Subcutaneous abdominal adipose tissue (tissue), 5 donors: ENCODE results near the gene TLCD2.
"Not testable (repeated sequence)": the region's sequence is repeated elsewhere in the genome, so short reads cannot be mapped to it uniquely, and the experiment has no call there.

Experiments used
- H3K27ac ChIP-seq: one replicate; pipeline ENCODE4 v1.7.0; 2013; ENCODE audit warnings: low read depth, mild to moderate bottlenecking, inconsistent platforms, low read length, moderate library complexity
- H3K27me3 ChIP-seq, 5 donors: one replicate each; pipeline ENCODE4 v1.7.0; 2013; ENCODE audit warnings: low read length in 5 of 5, inconsistent platforms in 1 of 5; ENCODE audit not compliant: control insufficient read depth in 5 of 5, insufficient read depth in 4 of 5
- H3K36me3 ChIP-seq, 5 donors: one replicate each; pipeline ENCODE4 v1.7.0; 2013; ENCODE audit warnings: low read length in 5 of 5; ENCODE audit not compliant: control insufficient read depth in 5 of 5, insufficient read depth in 5 of 5
- H3K4me1 ChIP-seq, 5 donors: one replicate each; pipeline ENCODE4 v1.7.0; 2013; ENCODE audit warnings: low read length in 5 of 5, mild to moderate bottlenecking in 3 of 5, moderate library complexity in 1 of 5; ENCODE audit not compliant: control insufficient read depth in 5 of 5, insufficient read depth in 5 of 5
- H3K4me3 ChIP-seq, 5 donors: one replicate each; pipeline ENCODE4 v1.7.0; 2013; ENCODE audit warnings: low read length in 5 of 5, low read depth in 1 of 5
- H3K9ac ChIP-seq, 5 donors: one replicate each; pipeline ENCODE4 v1.7.0; 2013; ENCODE audit warnings: low read length in 5 of 5, mild to moderate bottlenecking in 4 of 5, moderate library complexity in 3 of 5
- H3K9me3 ChIP-seq, 5 donors: one replicate each; pipeline ENCODE4 v1.7.0; 2013; ENCODE audit warnings: low read length in 5 of 5; ENCODE audit not compliant: control insufficient read depth in 5 of 5
- donor health status: healthy.
- donor health status: healthy.
- donor health status: healthy.
- donor health status: healthy.
- donor health status: healthy.

Gene TLCD2

DNA sequence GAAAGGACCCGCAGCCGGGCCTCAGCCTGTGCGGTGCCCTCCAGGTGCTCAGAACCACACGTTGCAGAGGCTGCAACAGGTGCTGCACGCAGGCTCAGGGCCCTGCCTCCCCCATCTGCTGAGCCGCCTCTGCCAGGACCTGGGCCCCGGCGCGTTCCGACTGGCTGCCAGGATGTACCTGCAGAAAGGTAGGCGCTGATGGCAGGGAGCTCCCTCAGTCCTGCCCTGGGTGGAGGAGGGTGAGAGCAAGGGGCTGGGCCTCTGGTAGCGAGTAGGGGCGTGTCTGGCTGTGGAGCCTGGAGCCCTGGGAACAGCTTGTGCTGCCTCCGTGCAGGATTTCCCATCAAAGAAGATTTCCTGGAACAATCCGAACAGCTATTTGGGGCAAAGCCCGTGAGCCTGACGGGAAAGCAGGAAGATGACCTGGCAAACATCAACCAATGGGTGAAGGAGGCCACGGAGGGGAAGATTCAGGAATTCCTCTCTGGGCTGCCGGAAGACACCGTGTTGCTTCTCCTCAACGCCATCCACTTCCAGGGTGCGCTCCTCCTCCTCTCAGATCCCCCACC, 36.9 kb upstream of the TLCD2 start:
- Histone ChIP-seq H3K9me3 (no peaks in the 10 kb centered on the region), H3K36me3 (no peaks in the 10 kb centered on the region), H3K4me1 (peaks cover 5 to 16% (median 9%) of the 10 kb centered on the region in 5 donors), H3K9ac (peak overlapping the region in 2 of 5 donors; percentile 23 to 41), H3K4me3 (no peak overlapping the region), H3K27ac (no peak overlapping the region), H3K27me3 (no peaks in the 10 kb centered on the region)

DNA sequence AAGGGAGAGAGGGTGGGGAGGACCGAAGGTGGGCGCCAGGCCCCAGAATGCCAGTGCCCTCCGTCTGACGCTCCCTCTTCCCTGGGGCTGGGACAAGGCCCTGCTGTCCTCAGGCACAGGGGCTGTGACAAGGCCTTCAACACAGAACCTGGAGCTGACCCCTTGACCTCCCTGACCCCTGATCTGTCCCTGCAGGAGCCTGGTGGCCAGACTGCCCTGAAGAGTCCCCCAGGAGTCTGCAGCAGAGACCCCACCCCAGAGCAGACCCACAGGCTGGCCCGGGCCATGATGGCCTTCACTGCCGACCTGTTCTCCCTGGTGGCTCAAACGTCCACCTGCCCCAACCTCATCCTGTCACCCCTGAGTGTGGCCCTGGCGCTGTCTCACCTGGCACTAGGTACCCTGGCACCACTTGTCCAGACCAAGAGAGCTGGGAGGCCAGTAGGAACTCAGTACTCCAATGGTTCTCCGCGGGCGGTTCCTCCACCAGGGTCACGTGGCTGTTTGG, 35.4 kb upstream of the TLCD2 start:
- Histone ChIP-seq H3K9ac (no peak overlapping the region), H3K36me3 (no peaks in the 10 kb centered on the region), H3K9me3 (no peaks in the 10 kb centered on the region), H3K27me3 (no peaks in the 10 kb centered on the region), H3K27ac (no peak overlapping the region), H3K4me3 (no peak overlapping the region), H3K4me1 (peaks cover 5 to 13% (median 8%) of the 10 kb centered on the region in 5 donors)

DNA sequence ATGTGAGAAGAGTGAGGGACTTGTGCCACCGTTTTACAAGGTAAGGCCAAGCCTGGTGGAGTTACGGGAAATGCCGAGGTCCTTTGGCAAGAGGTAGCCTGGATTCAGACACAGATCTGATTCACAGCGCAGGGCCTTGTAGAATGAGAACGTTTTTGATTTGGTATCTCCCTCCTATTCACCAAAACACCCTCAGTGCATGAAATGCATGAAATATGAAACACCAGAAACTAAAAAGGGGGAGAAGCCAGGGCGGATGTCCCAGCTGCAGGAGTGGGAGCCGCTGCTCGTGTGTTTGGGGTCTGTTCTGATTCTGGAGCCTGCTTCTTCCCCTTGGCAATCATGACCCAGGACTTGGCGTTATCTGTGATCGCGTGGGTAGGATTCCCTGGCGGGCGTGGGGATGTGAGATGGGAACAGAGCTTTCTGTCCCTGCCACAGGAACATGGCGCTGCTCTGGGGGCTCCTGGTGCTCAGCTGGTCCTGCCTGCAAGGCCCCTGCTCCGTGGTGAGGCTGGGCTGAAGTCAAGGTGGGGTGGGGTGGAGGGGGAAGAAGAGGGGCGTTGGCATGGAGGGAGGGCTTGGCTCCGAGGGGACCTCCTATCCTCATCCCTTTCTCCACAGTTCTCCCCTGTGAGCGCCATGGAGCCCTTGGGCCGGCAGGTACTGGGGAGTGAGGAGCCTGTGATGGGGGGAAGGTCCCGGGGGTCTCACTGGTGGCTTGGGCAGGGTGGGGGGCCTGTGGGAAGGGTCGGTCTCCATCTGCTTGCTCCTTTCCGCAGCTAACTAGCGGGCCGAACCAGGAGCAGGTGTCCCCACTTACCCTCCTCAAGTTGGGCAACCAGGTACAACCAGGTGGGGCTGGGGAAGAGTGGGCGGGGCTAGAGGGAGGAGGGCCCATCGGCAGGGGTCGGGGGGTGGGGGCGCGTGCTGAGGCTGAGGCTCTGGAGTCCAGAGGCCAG, 34.7 kb upstream of the TLCD2 start:
- no peak overlapping the region for H3K4me3 ChIP-seq
- H3K9ac ChIP-seq = no peak overlapping the region
- no peaks in the 10 kb centered on the region for H3K36me3 ChIP-seq
- H3K9me3 ChIP-seq = no peaks in the 10 kb centered on the region
- no peaks in the 10 kb centered on the region for H3K27me3 ChIP-seq
- no peak overlapping the region for H3K27ac ChIP-seq
- H3K4me1 ChIP-seq = peaks cover 5 to 10% (median 8%) of the 10 kb centered on the region in 5 donors

DNA sequence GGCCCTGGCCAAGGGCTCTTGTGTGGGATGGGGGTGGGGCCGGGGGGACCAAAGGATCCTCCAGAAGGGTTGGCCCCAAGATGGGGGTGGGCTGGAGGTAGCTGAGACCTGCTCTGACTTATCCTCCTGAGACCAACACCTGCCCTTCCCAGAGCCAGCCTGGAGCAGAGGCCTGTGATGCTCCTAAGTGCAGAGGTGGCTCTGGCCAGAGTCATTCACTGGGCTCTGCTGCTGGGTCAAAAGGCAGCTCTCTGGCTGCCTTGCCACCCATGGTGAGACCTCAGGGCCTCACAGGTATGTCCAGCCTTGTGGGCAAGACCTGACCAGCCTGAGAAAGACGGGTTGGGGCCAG, 32.9 kb upstream of the TLCD2 start:
- no peaks in the 10 kb centered on the region for H3K27me3 ChIP-seq
- no peak overlapping the region for H3K9ac ChIP-seq
- H3K4me1 ChIP-seq = peaks cover 5 to 11% (median 8%) of the 10 kb centered on the region in 5 donors
- no peaks in the 10 kb centered on the region for H3K9me3 ChIP-seq
- H3K27ac ChIP-seq = no peak overlapping the region
- H3K36me3 ChIP-seq = peaks cover 0 to 7% (median 2%) of the 10 kb centered on the region in 5 donors
- H3K4me3 ChIP-seq = no peak overlapping the region

DNA sequence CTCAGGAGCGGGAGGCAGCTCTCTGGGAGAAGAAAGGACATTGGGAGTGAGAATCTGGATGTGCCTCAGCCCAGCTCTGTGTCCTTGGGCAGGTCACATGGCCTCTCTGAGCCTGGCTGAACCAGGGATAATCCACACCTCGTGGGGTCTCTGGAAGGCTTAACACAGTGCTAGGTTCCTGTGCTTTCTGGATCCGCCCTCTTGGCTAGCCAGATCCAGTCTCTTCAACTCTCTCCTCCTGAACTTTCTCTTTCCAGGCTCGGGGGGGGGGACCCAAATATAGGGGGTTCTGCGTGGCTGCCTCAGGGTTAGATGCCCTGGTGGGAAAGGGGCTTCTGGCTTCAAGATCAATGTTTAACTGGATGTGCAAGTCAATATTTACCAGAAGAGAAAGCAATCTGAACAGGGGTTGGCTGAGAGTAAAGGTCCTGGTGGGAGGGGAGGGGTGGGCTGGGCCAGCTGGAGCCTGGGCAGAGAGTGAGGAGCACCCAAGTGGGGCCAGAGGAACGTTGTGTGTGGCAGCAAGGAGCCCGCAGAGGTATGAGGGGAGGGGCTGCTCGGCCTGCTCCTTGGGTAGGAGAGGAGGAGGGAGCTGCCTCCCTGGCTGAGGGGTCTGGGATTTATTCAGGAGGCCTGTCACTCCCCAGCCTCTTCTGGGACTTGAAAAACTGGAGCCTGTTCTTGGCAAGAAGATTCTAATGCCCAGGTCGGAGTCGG, 32.4 kb upstream of the TLCD2 start, which contains the start of gene SERPINF2:
Gene SERPINF2 (plus strand): TSS at position 501 of the 717 bp plus-strand sequence. CDS start 2,125 bp downstream, outside the sequence.
- peaks cover 0 to 12% (median 7%) of the 10 kb centered on the region in 5 donors for H3K36me3 ChIP-seq
- no peaks in the 10 kb centered on the region for H3K9me3 ChIP-seq
- H3K27me3 ChIP-seq = no peaks in the 10 kb centered on the region
- H3K4me1 ChIP-seq = peaks cover 5 to 17% (median 9%) of the 10 kb centered on the region in 5 donors
- H3K9ac ChIP-seq = no peak within 1 kb of the TSS
- H3K27ac ChIP-seq = no peak within 1 kb of the TSS
- no peak within 1 kb of the TSS for H3K4me3 ChIP-seq

DNA sequence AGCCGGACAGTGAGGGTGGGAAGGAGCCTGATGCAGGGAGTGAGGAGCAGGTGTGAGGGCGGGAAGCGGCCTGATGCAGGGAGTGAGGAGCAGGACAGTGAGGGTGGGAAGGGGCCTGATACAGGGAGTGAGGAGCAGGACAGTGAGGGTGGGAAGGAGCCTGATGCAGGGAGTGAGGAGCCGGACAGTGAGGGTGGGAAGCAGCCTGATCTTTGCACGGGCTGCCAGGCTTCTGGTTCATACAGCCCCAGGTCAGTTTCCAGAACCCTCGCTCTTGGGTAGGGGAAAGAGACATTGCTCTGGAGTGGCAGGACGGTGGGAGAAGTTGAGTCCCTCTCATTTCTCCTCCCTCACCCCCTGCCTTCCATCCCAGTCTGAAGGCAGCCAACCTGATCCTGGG, 31.7 kb upstream of the TLCD2 start:
- peaks cover 2 to 17% (median 10%) of the 10 kb centered on the region in 5 donors for H3K4me1 ChIP-seq
- not testable (repeated sequence) for H3K4me3 ChIP-seq, H3K27me3 ChIP-seq, H3K9me3 ChIP-seq, H3K27ac ChIP-seq, H3K9ac ChIP-seq
- H3K36me3 ChIP-seq = peaks cover 0 to 19% (median 13%) of the 10 kb centered on the region in 5 donors

DNA sequence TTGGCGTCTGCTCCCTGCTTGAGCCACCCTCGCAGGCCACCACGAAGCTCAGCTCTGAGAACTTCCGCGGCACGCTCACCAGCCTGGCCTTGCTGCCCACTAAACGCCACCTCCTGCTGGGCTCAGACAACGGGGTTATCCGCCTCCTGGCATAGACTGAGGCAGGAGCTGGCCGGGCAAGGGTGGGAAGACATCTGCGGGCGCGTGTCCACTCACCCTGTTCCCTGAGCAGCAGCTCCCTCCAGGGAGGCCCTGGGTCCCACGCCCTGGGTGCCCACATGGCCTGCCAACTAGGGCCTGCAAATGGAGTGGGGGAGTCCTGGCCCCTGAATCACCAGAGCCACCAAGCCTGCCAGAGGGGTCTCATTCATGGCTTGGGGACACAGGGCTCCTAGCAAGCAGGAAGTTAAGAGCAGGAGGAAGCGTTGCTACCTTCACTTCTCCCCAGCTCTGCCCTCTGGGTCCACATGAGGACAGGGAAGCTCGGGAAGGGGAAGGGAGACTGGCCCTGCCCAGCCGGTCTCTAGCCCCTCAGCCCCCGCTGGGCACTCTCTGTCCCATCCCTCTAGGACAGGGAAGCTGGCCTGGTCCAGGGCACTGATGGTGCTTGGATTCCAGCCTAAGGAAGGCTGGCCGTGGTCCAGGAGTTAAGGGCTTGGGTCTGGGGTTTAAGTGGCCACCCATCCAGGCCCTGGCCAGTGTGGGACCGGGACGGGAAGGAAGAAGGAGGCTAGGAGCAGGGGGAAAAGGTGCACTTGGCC, 27.5 kb upstream of the TLCD2 start:
- Histone ChIP-seq H3K27ac (no peak overlapping the region), H3K4me1 (peaks cover 0 to 25% (median 13%) of the 10 kb centered on the region in 5 donors), H3K9ac (no peak overlapping the region), H3K27me3 (no peaks in the 10 kb centered on the region), H3K9me3 (no peaks in the 10 kb centered on the region), H3K4me3 (no peak overlapping the region), H3K36me3 (peaks cover 0 to 57% (median 40%) of the 10 kb centered on the region in 5 donors)

DNA sequence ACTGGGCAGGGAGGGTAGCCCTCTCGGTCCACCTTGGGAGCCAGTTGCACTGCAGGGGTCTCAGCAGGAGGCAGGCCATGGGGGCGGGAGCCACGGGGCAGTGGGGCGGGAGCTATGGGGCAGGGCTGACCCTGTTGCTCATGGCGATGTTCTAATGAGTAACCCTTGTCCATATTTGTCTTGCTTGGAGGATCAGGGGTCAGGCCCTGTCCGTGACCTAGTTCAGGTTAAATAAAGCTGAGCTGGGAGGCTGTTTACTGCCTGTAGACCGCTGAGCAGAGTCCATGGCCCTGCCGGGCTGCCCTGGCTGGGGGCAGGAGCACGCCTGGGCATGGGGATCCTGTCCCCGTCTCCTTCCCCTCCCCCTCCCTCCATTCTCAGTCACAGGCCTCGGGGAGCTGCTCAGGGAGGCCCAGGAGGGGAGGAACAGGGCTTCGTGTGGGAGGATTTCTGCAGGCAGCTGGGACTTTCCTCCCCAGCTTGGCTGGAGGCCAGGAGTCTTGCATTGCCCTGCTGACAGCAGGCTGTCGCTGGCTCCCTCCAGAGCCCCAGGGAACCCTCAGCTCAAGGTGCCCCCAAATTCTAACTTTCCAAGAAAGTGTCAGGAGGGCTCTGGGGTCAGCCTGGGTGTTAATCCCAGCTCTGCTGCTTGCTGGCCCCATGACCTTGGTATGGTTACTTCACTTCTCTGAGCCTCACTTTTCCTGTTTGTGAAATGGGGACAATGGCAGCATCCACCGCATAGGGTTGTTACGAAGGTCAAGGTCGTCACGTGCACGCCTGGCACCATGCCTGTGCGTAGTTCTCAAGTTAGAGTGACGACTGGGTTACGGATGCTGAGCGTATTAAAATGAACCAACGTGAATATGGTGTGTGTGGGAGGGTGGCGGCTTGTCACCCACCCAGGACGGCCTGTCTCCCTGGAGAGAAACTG, 26.4 kb upstream of the TLCD2 start:
- H3K9ac ChIP-seq = peak overlapping the region in 1 of 5 donors; percentile 10
- H3K4me3 ChIP-seq = no peak overlapping the region

More for the DNA sequence above, 26.4 kb upstream of the TLCD2 start:
- Histone ChIP-seq H3K9me3 (no peaks in the 10 kb centered on the region), H3K4me1 (peaks cover 0 to 25% (median 13%) of the 10 kb centered on the region in 5 donors), H3K27me3 (no peaks in the 10 kb centered on the region), H3K36me3 (peaks cover 0 to 62% (median 46%) of the 10 kb centered on the region in 5 donors), H3K27ac (no peak overlapping the region)
